Liver (tissue), 9 donors: ENCODE data around the gene TMEM117. TPM values are rescaled to one million over a fixed set of nuclear protein-coding genes. Genes with fewer than 3 reads are reported as not detected.

Source experiments
- DNase-seq: peaks from one replicate; pipeline ENCODE4 v3.0.0-alpha.2; 2017; ENCODE audit warnings: low spot score
- H3K27ac ChIP-seq, 2 donors: one replicate each; pipeline ENCODE4 v1.7.0; 2013; ENCODE audit warnings: inconsistent platforms in 2 of 2, low read length in 2 of 2, control low read depth in 1 of 2, low read depth in 1 of 2, mild to moderate bottlenecking in 1 of 2
- H3K27me3 ChIP-seq, 4 donors: one replicate each; pipeline versions ENCODE4 v1.6.1 to v1.7.0; 2013; ENCODE audit warnings: low read length in 3 of 4, inconsistent platforms in 1 of 4, mild to moderate bottlenecking in 1 of 4, moderate library complexity in 1 of 4; ENCODE audit not compliant: control insufficient read depth in 4 of 4, insufficient read depth in 4 of 4
- H3K36me3 ChIP-seq, 4 donors: one replicate each; pipeline versions ENCODE4 v1.6.1 to v1.7.0; 2013; ENCODE audit warnings: low read length in 3 of 4, mild to moderate bottlenecking in 3 of 4, low read depth in 1 of 4, moderate library complexity in 1 of 4; ENCODE audit not compliant: control insufficient read depth in 4 of 4, insufficient read depth in 3 of 4
- H3K4me1 ChIP-seq, 4 donors: one replicate each; pipeline versions ENCODE4 v1.6.1 to v1.7.0; 2013; ENCODE audit warnings: low read length in 3 of 4, mild to moderate bottlenecking in 3 of 4, moderate library complexity in 1 of 4; ENCODE audit not compliant: control insufficient read depth in 4 of 4, insufficient read depth in 4 of 4
- H3K4me3 ChIP-seq, 3 donors: one replicate each; pipeline versions ENCODE4 v1.6.1 to v1.7.0; 2013; ENCODE audit warnings: low read length in 3 of 3, control low read depth in 1 of 3, low read depth in 1 of 3, mild to moderate bottlenecking in 1 of 3
- H3K9ac ChIP-seq, 2 donors: one replicate each; pipeline ENCODE4 v1.7.0; 2013; ENCODE audit warnings: low read length in 2 of 2, mild to moderate bottlenecking in 2 of 2, moderate library complexity in 2 of 2, control low read depth in 1 of 2, low read depth in 1 of 2
- H3K9me3 ChIP-seq, 4 donors: one replicate each; pipeline versions ENCODE4 v1.6.1 to v1.7.0; 2013; ENCODE audit warnings: low read length in 3 of 4; ENCODE audit not compliant: control insufficient read depth in 4 of 4
- ATF3 ChIP-seq: IDR thresholded peaks from 2 replicates; pipeline ENCODE4 v1.6.1; 2016; ENCODE audit warnings: antibody characterized with exemption
- CTCF ChIP-seq: fragments of 150-350 bp; IDR thresholded peaks from 2 replicates; pipeline ENCODE4 v1.5.1; 2017; ENCODE audit warnings: improper control_type of control experiment, low read depth, low read length; ENCODE audit not compliant: missing input control
- EGR1 ChIP-seq, 2 donors: IDR thresholded peaks; 2 replicates each; pipeline ENCODE4 v1.6.1; 2016 to 2018; ENCODE audit warnings: antibody characterized with exemption in 2 of 2, low read depth in 2 of 2
- FOXA1 ChIP-seq: IDR thresholded peaks from 2 replicates; pipeline ENCODE4 v1.6.1; 2016; ENCODE audit warnings: antibody characterized with exemption
- GABPA ChIP-seq, 2 donors: IDR thresholded peaks in 1 of 2; conservative IDR thresholded peaks in 1 of 2; 2 replicates each; pipeline ENCODE4 v1.6.1; 2016; ENCODE audit warnings: antibody characterized with exemption in 2 of 2, mild to moderate bottlenecking in 1 of 2, moderate library complexity in 1 of 2
- HNF4A ChIP-seq, 2 donors: conservative IDR thresholded peaks; 2 replicates each; pipeline ENCODE4 v1.6.1; 2016; ENCODE audit warnings: antibody characterized with exemption in 2 of 2, mild to moderate bottlenecking in 2 of 2
- HNF4G ChIP-seq: IDR thresholded peaks from 2 replicates; pipeline ENCODE4 v1.6.1; 2016; ENCODE audit warnings: antibody characterized with exemption
- JUND ChIP-seq, 2 donors: IDR thresholded peaks; 2 replicates each; pipeline ENCODE4 v1.6.1; 2016; ENCODE audit warnings: antibody characterized with exemption in 2 of 2
- MAX ChIP-seq: IDR thresholded peaks from 2 replicates; pipeline ENCODE4 v1.6.1; 2016; ENCODE audit warnings: antibody characterized with exemption
- NR2F2 ChIP-seq: IDR thresholded peaks from 2 replicates; pipeline ENCODE4 v1.6.1; 2016; ENCODE audit warnings: antibody characterized with exemption
- RAD21 ChIP-seq, 2 donors: IDR thresholded peaks; 2 replicates each; pipeline ENCODE4 v1.6.1; 2016; ENCODE audit warnings: antibody characterized with exemption in 2 of 2, mild to moderate bottlenecking in 2 of 2
- REST ChIP-seq: IDR thresholded peaks from 2 replicates; pipeline ENCODE4 v1.6.1; 2016; ENCODE audit warnings: antibody characterized with exemption, mild to moderate bottlenecking
- RXRA ChIP-seq, 2 donors: IDR thresholded peaks; 2 replicates each; pipeline ENCODE4 v1.6.1; 2017 to 2018; ENCODE audit warnings: antibody characterized with exemption in 2 of 2, mild to moderate bottlenecking in 1 of 2
- SP1 ChIP-seq: IDR thresholded peaks from 2 replicates; pipeline ENCODE4 v1.6.1; 2018; ENCODE audit warnings: antibody characterized with exemption, mild to moderate bottlenecking
- TAF1 ChIP-seq: conservative IDR thresholded peaks from 2 replicates; pipeline ENCODE4 v1.6.1; 2016; ENCODE audit warnings: antibody characterized with exemption, mild to moderate bottlenecking
- YY1 ChIP-seq: IDR thresholded peaks from 2 replicates; pipeline ENCODE4 v1.6.1; 2016; ENCODE audit warnings: antibody characterized with exemption, mild to moderate bottlenecking
- ZBTB33 ChIP-seq: IDR thresholded peaks from 2 replicates; pipeline ENCODE4 v1.6.1; 2016; ENCODE audit warnings: antibody characterized with exemption
- WGBS: extraction: QIAGEN DNeasy Blood & Tissue Kit; methylation state at CpG from one replicate; pipeline ENCODE4 v1.1.7; 2013; 5-methylcytosine and 5-hydroxymethylcytosine counted together
- polyA plus RNA-seq, 2 donors: library from polyadenylated mRNA; stranded (reverse) in 1 of 2; unstranded in 1 of 2; fragments of 200-250 nt in 1 of 2; fragments of >200 nt in 1 of 2; fragmentation: Nextera tagmentation in 1 of 2; extraction: Ambion mirVana in 1 of 2; gene quantifications; one replicate each; pipeline versions ENCODE4 v1.2.1 to v1.2.3, GENCODE V29; 2013 to 2015
- total RNA-seq, 2 donors: library from RNA; depleted of rRNA; stranded (reverse); fragments of >200 nt; gene quantifications; one replicate each; pipeline ENCODE4 v1.2.3, GENCODE V29; 2014
- donor health status: healthy.
- donor health status: healthy.
- donor health status: healthy.
- donor health status: healthy.
- donor health status: healthy.

The TMEM117 gene
- total and polyA plus RNA-seq, 4 donors, result 2.0 to 5.9 (median 3.9) TPM

- Histone ChIP-seq H3K27ac (no peak overlapping the region), H3K36me3 (peaks cover 0 to 2% (median 0%) of the 10 kb centered on the region in 4 donors), H3K4me1 (no peaks in the 10 kb centered on the region), H3K4me3 (no peak overlapping the region), H3K27me3 (no peaks in the 10 kb centered on the region), H3K9ac (no peak overlapping the region), H3K9me3 (no peaks in the 10 kb centered on the region)
- no peak for DNase-seq
- TF ChIP-seq ZBTB33 (no peak), YY1 (no peak), NR2F2 (no peak), MAX (no peak), JUND (IDR thresholded peaks at IDR 0.05) (no peak), TAF1 (no peak), ATF3 (no peak), GABPA (IDR thresholded peaks at IDR 0.05 in 1 of 2, conservative IDR thresholded peaks at IDR 0.05 in 1 of 2) (no peak), RXRA (IDR thresholded peaks at IDR 0.05) (no peak), SP1 (no peak)
- WGBS, result 92% methylated on average over 2 of the region's 2 CpGs
Observed at GRCh38 chr12:44148936-44149335, 313.1 kb downstream of the TMEM117 start.

GRCh38 chr12:44154128-44154527 is 318.2 kb downstream of the TMEM117 start:
- 90% methylated on average over 5 of the region's 5 CpGs for WGBS
- no peaks in the 10 kb centered on the region for H3K36me3 ChIP-seq
- H3K4me1 ChIP-seq, result peaks cover 4 to 9% (median 5%) of the 10 kb centered on the region in 4 donors
- TF ChIP-seq RXRA (IDR thresholded peaks at IDR 0.05), result no peak
- TF ChIP-seq JUND (IDR thresholded peaks at IDR 0.05), result no peak
- no peak overlapping the region for H3K4me3 ChIP-seq
- DNase-seq, result no peak
- no peaks in the 10 kb centered on the region for H3K9me3 ChIP-seq
- H3K27me3 ChIP-seq, result no peaks in the 10 kb centered on the region
- no peak overlapping the region for H3K27ac ChIP-seq
- no peak overlapping the region for H3K9ac ChIP-seq

GRCh38 chr12:44155358-44155757 is 319.5 kb downstream of the TMEM117 start:
- H3K27ac ChIP-seq, result no peak overlapping the region
- no peaks in the 10 kb centered on the region for H3K9me3 ChIP-seq
- no peak for DNase-seq
- peaks cover 4 to 14% (median 10%) of the 10 kb centered on the region in 4 donors for H3K4me1 ChIP-seq
- H3K27me3 ChIP-seq, result no peaks in the 10 kb centered on the region
- H3K4me3 ChIP-seq, result no peak overlapping the region
- H3K9ac ChIP-seq, result no peak overlapping the region
- WGBS, result 77% methylated on average over 2 of the region's 2 CpGs
- H3K36me3 ChIP-seq, result no peaks in the 10 kb centered on the region
- TF ChIP-seq MAX, result no peak
- TF ChIP-seq EGR1 (IDR thresholded peaks at IDR 0.05; ENCODE audit: low read depth in 2 of 2), result no peak
- TF ChIP-seq FOXA1, result no peak
- TF ChIP-seq CTCF, result no peak
- no peak for TF ChIP-seq RAD21 (IDR thresholded peaks at IDR 0.05)
- TF ChIP-seq ATF3, result no peak
- TF ChIP-seq YY1, result no peak
- no peak for TF ChIP-seq REST
- no peak for TF ChIP-seq HNF4G
- TF ChIP-seq RXRA (IDR thresholded peaks at IDR 0.05), result no peak
- TF ChIP-seq ZBTB33, result no peak
- no peak for TF ChIP-seq JUND (IDR thresholded peaks at IDR 0.05)
- no peak for TF ChIP-seq GABPA (IDR thresholded peaks at IDR 0.05 in 1 of 2, conservative IDR thresholded peaks at IDR 0.05 in 1 of 2)
- no peak for TF ChIP-seq SP1
- TF ChIP-seq HNF4A (conservative IDR thresholded peaks at IDR 0.05), result no peak
